GM18499 (cell line): ENCODE measurements around the gene PRSS21.

Experiments used
- ATAC-seq: cut with Tn5 transposase; IDR thresholded peaks from one replicate; pipeline ENCODE4 v1.9.1; 2021; ENCODE audit warnings: moderate number of reproducible peaks; ENCODE audit not compliant: insufficient read depth, unreplicated experiment

PRSS21 gene

GRCh38 chr16:2857451-2858244 lies 40.6 kb downstream of the PRSS21 start, which contains the start of gene PRSS22:
Gene PRSS22 (minus strand): TSS chr16:2858170. CDS start chr16:2858104, 66 bp downstream.
- no peak for ATAC-seq

DNA sequence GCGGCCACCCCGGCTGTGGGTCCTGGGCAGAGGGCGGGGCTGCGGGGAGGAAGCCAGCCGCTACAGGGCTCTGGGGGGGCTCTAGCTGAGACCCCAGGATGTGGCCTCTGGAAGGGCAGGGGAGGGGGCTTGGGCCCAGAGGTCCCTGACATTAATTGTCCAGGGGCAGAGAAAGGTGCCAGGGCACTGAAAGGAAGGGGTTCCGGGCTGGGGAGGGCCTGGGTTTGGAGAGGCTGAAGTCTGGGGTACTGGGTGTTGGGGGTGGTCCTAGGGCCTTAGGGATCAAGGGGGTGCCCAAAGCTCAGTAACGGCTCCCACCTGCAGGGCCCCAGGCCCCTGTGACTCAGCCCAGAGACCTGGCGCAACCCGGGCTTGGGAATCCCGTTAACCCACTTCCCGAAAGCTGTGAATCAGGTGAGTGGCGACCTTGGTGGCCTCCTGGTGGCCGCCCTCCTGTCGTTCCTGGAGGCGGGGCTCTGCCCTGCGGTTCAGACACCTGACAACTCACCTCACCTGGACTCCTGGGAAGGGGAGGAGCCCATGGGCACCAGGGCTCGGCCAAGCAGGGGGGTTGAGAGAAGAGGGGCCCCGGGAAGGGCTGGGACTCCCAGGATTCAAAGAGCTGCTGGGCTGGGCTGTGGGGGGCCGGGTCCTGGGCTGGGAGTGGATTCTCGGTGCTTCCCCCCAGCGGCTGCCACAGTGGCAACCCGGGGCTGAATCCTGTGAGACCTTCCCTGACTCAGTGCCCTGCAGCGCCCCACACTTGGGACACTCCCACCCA lies 41.4 kb downstream of the PRSS21 start:
- ATAC-seq = no peak

DNA sequence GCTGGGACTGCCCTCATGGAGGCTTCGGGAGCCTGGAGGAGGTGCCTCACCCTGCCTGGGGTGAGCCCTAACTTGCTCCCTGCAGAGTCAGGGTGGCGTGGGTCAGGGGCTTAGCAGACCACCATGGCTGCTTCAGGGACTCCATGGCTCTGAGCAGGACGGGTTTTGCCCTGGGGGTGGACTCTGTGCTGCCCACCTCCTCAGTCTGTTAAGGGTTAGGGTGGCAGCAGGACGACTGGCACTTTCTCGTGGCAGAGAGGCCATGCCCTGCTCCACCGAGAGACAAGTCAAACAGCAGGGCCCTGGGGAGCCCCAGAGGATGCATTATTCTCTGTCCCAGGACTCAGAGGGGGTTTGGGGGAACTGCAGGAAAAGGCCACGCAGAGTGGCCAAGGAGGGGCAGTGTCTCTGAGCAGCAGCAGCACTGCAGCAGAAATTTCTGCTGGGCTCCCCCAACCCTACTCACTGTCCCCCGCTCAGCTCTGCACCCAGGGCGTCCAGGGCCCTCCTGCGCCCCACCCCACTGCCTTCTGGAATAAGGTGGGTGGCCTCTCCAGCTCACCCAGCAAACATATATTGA lies 42.7 kb downstream of the PRSS21 start:
- ATAC-seq = no peak

- ATAC-seq = no peak
Measured at GRCh38 chr16:2860826-2861567, 44.0 kb downstream of the PRSS21 start.

GRCh38 chr16:2865651-2866050 lies 48.6 kb downstream of the PRSS21 start:
- ATAC-seq = no peak

DNA sequence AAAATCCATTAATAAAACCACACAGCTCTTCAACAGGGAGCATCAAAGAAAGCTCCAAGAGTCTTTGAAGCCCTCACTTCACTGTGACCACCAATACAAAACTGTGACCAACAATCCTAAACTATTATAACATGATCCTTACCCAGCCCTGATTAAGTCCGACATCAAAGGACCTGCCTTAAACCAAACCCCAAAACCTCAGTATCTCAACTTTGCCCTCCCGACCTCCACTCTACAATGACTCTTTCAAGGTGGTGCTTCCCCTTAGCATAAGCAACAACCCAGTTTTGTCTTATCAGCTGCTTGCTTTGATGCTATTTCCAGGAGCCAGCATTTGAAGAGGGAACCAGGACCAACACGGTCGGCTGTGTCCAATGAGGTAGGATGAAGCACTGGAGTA lies 49.4 kb downstream of the PRSS21 start:
- no peak for ATAC-seq

DNA sequence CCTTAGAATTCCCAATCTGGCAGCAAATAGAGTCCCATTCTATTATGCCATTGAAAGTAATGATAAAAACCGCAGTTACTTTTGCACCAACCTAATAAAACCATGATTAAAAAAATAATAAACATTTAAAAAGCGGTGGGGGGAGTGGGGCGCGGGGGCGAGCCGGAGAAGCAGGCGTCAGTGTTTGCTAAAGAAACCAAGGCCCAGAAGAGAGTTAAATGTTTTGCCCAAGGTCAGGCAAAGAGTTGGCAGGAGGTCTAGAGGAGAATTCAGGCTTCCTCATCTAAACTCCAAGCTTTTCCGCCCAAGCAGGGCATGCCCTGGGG lies 50.6 kb downstream of the PRSS21 start:
- no peak for ATAC-seq

GRCh38 chr16:2867987-2868789 lies 51.2 kb downstream of the PRSS21 start:
- ATAC-seq = no peak
